K562 (cell line): ENCODE measurements around the gene VPS9D1. TPM values are rescaled to one million over a fixed set of nuclear protein-coding genes. Genes with fewer than 3 reads are reported as not detected.
A peak's percentile ranks its signal among the peaks of the same experiment; 100 is the strongest.
"Not testable (repeated sequence)": the region's sequence is repeated elsewhere in the genome, so short reads cannot be mapped to it uniquely, and the experiment has no call there.

ENCODE experiments used
- ATAC-seq: fragments of 200-7000 bp; cut with Tn5 transposase; 3 replicates; pipeline ENCODE4 v1.9.1; 2020; ENCODE audit warnings: moderate library complexity
- BruUV-seq: library from RNA; stranded (reverse); fragments of 400-500 nt; replicated peaks from 2 replicates; lab custom pipeline; 2021; lab: Mats Ljungman, UMichigan
- CTCF ChIA-PET: fragments of 300-600 bp; formaldehyde crosslinking; extraction: SDS; loops from one replicate; lab custom pipeline; 2021; ENCODE audit warnings: low intra/inter-chr PET ratio; lab: Yijun Ruan, JAX
- POLR2A ChIA-PET: fragments of 300-600, 350-650 bp; sonication (Branson Sonifier 250); formaldehyde crosslinking; extraction: SDS; loops from one replicate; lab custom pipeline; 2021; ENCODE audit warnings: antibody characterized with exemption, inconsistent platforms; lab: Yijun Ruan, JAX
- DNase-seq, 4 experiments: peaks; one replicate each; pipeline versions ENCODE4 v3.0.0 to v3.0.0-alpha.2; 2011 to 2018; ENCODE audit warnings: low spot score in 3 of 4, mixed read lengths in 3 of 4; ENCODE audit errors: extremely low read depth in 1 of 4
- FAIRE-seq: peaks from 2 replicates; lab custom pipeline; 2011; peaks lifted over from hg19 to GRCh38; lab: Jason Lieb, UNC
- H2AFZ ChIP-seq: 2 replicates; pipeline ENCODE4 v1.6.0; 2011; ENCODE audit warnings: low read depth, low read length, control low read depth, inconsistent platforms
- H3K27ac ChIP-seq: fragments of 200-600 bp; 3 replicates; pipeline ENCODE4 v1.8.0; 2011; ENCODE audit warnings: low read depth, mild to moderate bottlenecking, control low read depth, inconsistent platforms, low read length, moderate library complexity, mixed read lengths; ENCODE audit errors: extremely low read depth
- H3K27me3 ChIP-seq, 2 experiments: fragments of 300-600 bp in 1 of 2; 2 replicates in 1 of 2; 3 replicates in 1 of 2; pipeline versions ENCODE4 v1.6.0 to v1.8.0; 2011; ENCODE audit warnings: inconsistent platforms in 2 of 2, low read length in 2 of 2, mild to moderate bottlenecking in 1 of 2, mixed read lengths in 1 of 2, moderate library complexity in 1 of 2; ENCODE audit not compliant: control insufficient read depth in 2 of 2, insufficient read depth in 2 of 2
- H3K36me3 ChIP-seq: fragments of 300-600 bp; 3 replicates; pipeline ENCODE4 v1.8.0; 2011; ENCODE audit warnings: mild to moderate bottlenecking, low read length, inconsistent platforms; ENCODE audit not compliant: control insufficient read depth, insufficient read depth
- H3K4me1 ChIP-seq, 2 experiments: fragments of 200-600 bp in 1 of 2; replicated peaks in 1 of 2; 2 replicates in 1 of 2; 3 replicates in 1 of 2; pipeline versions ENCODE4 v1.5.1 to v1.8.0; 2011; ENCODE audit warnings: inconsistent platforms in 2 of 2, low read length in 2 of 2, mild to moderate bottlenecking in 1 of 2, mixed read lengths in 1 of 2, moderate library complexity in 1 of 2; ENCODE audit not compliant: control insufficient read depth in 2 of 2, insufficient read depth in 2 of 2
- H3K4me2 ChIP-seq: 2 replicates; pipeline ENCODE4 v1.6.1; 2011; ENCODE audit warnings: low read length, control low read depth, inconsistent platforms, mixed read lengths; ENCODE audit not compliant: insufficient read depth
- H3K4me3 ChIP-seq: fragments of 200-600 bp; sonication (generic), shearing (Covaris generic); 2 replicates; pipeline ENCODE4 v1.5.1; 2016; ENCODE audit warnings: control low read depth, inconsistent platforms
- H3K79me2 ChIP-seq: fragments of 200-600 bp; 3 replicates; pipeline ENCODE4 v1.8.0; 2011; ENCODE audit warnings: low read length, inconsistent platforms; ENCODE audit not compliant: control insufficient read depth, insufficient read depth
- H3K9ac ChIP-seq, 2 experiments: 2 replicates each; pipeline versions ENCODE4 v1.6.0 to v1.6.1; 2011; ENCODE audit warnings: low read depth in 2 of 2, low read length in 2 of 2, control low read depth in 1 of 2, inconsistent platforms in 1 of 2, mild to moderate bottlenecking in 1 of 2, mixed read lengths in 1 of 2; ENCODE audit not compliant: insufficient read depth in 1 of 2
- H3K9me1 ChIP-seq: one replicate; pipeline ENCODE4 v1.6.0; 2011; ENCODE audit warnings: inconsistent platforms, mild to moderate bottlenecking, low read length, moderate library complexity; ENCODE audit not compliant: control insufficient read depth, insufficient read depth
- H3K9me3 ChIP-seq: replicated peaks from 2 replicates; pipeline ENCODE4 v1.5.1; 2011; ENCODE audit warnings: low read depth, low read length, inconsistent platforms; ENCODE audit not compliant: control insufficient read depth, insufficient read depth
- H4K20me1 ChIP-seq: replicated peaks from 2 replicates; pipeline ENCODE4 v1.6.1; 2011; ENCODE audit warnings: low read length, inconsistent platforms, mixed read lengths; ENCODE audit not compliant: control insufficient read depth, insufficient read depth
- BCOR ChIP-seq: fragments of 450-650 bp; IDR thresholded peaks from 2 replicates; pipeline ENCODE4 v1.6.1; 2016
- KDM1A ChIP-seq, 2 experiments: fragments of 450-650 bp; IDR thresholded peaks; 2 replicates each; pipeline ENCODE4 v1.6.1; 2016; ENCODE audit warnings: mild to moderate bottlenecking in 2 of 2
- RBM25 ChIP-seq: fragments of 200-400 bp; formaldehyde crosslinking; IDR thresholded peaks from 2 replicates; pipeline ENCODE4 v1.6.1; 2018; ENCODE audit warnings: low read length, low read depth, moderate library complexity; ENCODE audit not compliant: severe bottlenecking
- ZNF146 ChIP-seq: IDR thresholded peaks from one replicate; pipeline ENCODE4 v1.6.1; 2018; ENCODE audit warnings: missing compliant biosample characterization; ENCODE audit not compliant: unreplicated experiment
- WGBS: fragments of 100-300 bp; shearing (Covaris generic); methylation state at CpG from one replicate; pipeline ENCODE4 v1.1.6; 2016; ENCODE audit warnings: low coverage, mixed read lengths; ENCODE audit not compliant: insufficient coverage; ENCODE audit errors: missing lambda C conversion rate; 5-methylcytosine and 5-hydroxymethylcytosine counted together
- in situ Hi-C: fragments of 300-500 bp; cut with MboI; formaldehyde crosslinking; loops from 4 replicates; pipeline ENCODE4 v1.15.0; 2018; ENCODE audit warnings: inconsistent platforms, mixed read lengths
- intact Hi-C: fragments of 100-400 bp; cut with micrococcal nuclease; formaldehyde crosslinking; loops from 2 replicates; pipeline ENCODE4 v1.14.2; 2022
- polyA plus RNA-seq, 8 experiments: library from polyadenylated mRNA; depleted of rRNA in 4 of 8; stranded (reverse) in 5 of 8; unstranded in 3 of 8; fragments of >200 nt; fragmentation: Nextera tagmentation in 2 of 8; fragmentation: Illumina TruSeq in 1 of 8; extraction: Ambion mirVana in 2 of 8; extraction: Trizol in 1 of 8; gene quantifications; 2 replicates each; pipeline versions ENCODE4 v1.2.1 to v1.2.3, GENCODE V29; 2011 to 2014; ENCODE audit warnings: inconsistent platforms in 1 of 8, missing spikeins in 1 of 8
- total RNA-seq, 7 experiments: library from RNA; depleted of rRNA in 6 of 7; stranded (reverse); fragments of >200 nt in 6 of 7; fragmentation: Illumina TruSeq in 2 of 7; extraction: Trizol in 2 of 7; gene quantifications; 2 replicates each; pipeline versions ENCODE4 v1.2.1 to v1.2.3, GENCODE V29; 2011 to 2021; ENCODE audit warnings: low replicate concordance in 1 of 7

Gene VPS9D1
- total and polyA plus RNA-seq, 9 of the 15 experiments (the other 6 are each of a cell fraction or from before 2014, with no cell fraction given), result 0.33 to 3.1 (median 1.1) TPM

- peaks cover 0 to 23% of the 10 kb centered on the region in 2 experiments; a peak in 3 of 5 replicates for H3K4me1 ChIP-seq
- H3K4me2 ChIP-seq, CTCF ChIA-PET, H3K9ac ChIP-seq, H3K9me3 ChIP-seq, in situ Hi-C loops, H3K27me3 ChIP-seq, FAIRE-seq, DNase-seq, H3K79me2 ChIP-seq, intact Hi-C loops, H3K27ac ChIP-seq, POLR2A ChIA-PET, H3K9me1 ChIP-seq, ATAC-seq, BruUV-seq, H3K4me3 ChIP-seq, H4K20me1 ChIP-seq, H2AFZ ChIP-seq, H3K36me3 ChIP-seq: not testable (repeated sequence)
- 74% methylated on average over 3 of the region's 4 CpGs for WGBS
- TF ChIP-seq ZNF146 (CRISPR knock-in tag), result peak; percentile 83
- TF ChIP-seq KDM1A (IDR thresholded peaks at IDR 0.05), result 0 out of 4 replicates have a peak, but pooled peaks of 1 of the 2 experiments have one; percentile 12
- peak; percentile 28 for TF ChIP-seq RBM25
- 0 out of 2 replicates have a peak, but pooled peaks have one; percentile 22 for TF ChIP-seq BCOR
Measured at GRCh38 chr16:89671565-89671964, 49.1 kb downstream of the VPS9D1 start.
